Progenitor cell of endocrine pancreas (in vitro differentiated cells): Measurements from ENCODE around the gene STARD9. TPM values are rescaled to one million over a fixed set of nuclear protein-coding genes. Genes with fewer than 3 reads are reported as not detected.
"Not testable (repeated sequence)": the region's sequence is repeated elsewhere in the genome, so short reads cannot be mapped to it uniquely, and the experiment has no call there.

Experiments
- DNase-seq: peaks from one replicate; pipeline ENCODE4 v3.0.0; 2021; ENCODE audit warnings: low spot score; ENCODE audit not compliant: unreplicated experiment
- H3K27ac Mint-ChIP-seq: 2 replicates; pipeline ENCODE4 v1.8.0; 2021; ENCODE audit warnings: mild to moderate bottlenecking, moderate library complexity, mixed read lengths
- H3K27me3 Mint-ChIP-seq: 2 replicates; pipeline ENCODE4 v1.8.0; 2021; ENCODE audit warnings: mixed read lengths
- H3K36me3 Mint-ChIP-seq: 2 replicates; pipeline ENCODE4 v1.8.0; 2022; ENCODE audit warnings: mixed read lengths; ENCODE audit not compliant: insufficient read depth
- H3K4me1 Mint-ChIP-seq: 2 replicates; pipeline ENCODE4 v1.8.0; 2021; ENCODE audit warnings: low read depth, mixed read lengths
- H3K4me3 Mint-ChIP-seq: 2 replicates; pipeline ENCODE4 v1.8.0; 2021; ENCODE audit warnings: low read depth, mild to moderate bottlenecking, moderate library complexity, mixed read lengths
- H3K9me3 Mint-ChIP-seq: 2 replicates; pipeline ENCODE4 v1.8.0; 2021; ENCODE audit warnings: low read depth, mixed read lengths
- total RNA-seq: library from RNA; stranded (reverse); gene quantifications from 2 replicates; pipeline ENCODE4 v1.2.1, GENCODE V29; 2021
- TF ChIP-seq, protein P1 (sequence below): fragments of 200-600 bp; sonication (generic); IDR thresholded peaks from one replicate; pipeline ENCODE4 v1.5.0; 2021; ENCODE audit warnings: antibody characterized with exemption, mild to moderate bottlenecking; ENCODE audit not compliant: unreplicated experiment

The STARD9 gene
- total RNA-seq, 1 donor from 2014 or later, result 1.8 TPM

DNA sequence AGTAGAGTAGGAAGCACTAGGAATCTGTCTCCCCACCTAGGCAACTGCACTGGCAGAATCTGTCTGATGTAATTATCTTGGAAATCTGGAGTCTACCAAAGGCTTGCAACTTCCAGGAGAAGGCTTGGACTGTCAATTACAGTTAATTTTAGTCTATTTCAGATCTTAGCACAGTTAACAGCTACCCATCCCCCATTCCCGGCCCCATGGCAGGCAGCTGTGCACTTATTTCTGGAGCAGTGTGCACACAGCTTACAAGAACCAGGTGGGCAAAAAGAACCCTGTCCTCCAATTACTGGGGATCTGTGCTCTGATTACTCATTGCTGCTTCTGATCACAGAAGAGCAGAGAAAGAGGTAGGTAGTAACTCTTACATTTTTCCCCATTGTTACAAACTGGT is 173.9 kb downstream of the STARD9 start:
- H3K27me3 Mint-ChIP-seq, result no peaks in the 10 kb centered on the region
- H3K9me3 Mint-ChIP-seq, result peaks cover 4% of the 10 kb centered on the region
- peaks cover 5% of the 10 kb centered on the region for H3K4me1 Mint-ChIP-seq
- H3K36me3 Mint-ChIP-seq, result peaks cover 25% of the 10 kb centered on the region
- no peak overlapping the region for H3K4me3 Mint-ChIP-seq
- H3K27ac Mint-ChIP-seq, result no peak overlapping the region
- DNase-seq, result no peak
- TF ChIP-seq, protein P1, sequence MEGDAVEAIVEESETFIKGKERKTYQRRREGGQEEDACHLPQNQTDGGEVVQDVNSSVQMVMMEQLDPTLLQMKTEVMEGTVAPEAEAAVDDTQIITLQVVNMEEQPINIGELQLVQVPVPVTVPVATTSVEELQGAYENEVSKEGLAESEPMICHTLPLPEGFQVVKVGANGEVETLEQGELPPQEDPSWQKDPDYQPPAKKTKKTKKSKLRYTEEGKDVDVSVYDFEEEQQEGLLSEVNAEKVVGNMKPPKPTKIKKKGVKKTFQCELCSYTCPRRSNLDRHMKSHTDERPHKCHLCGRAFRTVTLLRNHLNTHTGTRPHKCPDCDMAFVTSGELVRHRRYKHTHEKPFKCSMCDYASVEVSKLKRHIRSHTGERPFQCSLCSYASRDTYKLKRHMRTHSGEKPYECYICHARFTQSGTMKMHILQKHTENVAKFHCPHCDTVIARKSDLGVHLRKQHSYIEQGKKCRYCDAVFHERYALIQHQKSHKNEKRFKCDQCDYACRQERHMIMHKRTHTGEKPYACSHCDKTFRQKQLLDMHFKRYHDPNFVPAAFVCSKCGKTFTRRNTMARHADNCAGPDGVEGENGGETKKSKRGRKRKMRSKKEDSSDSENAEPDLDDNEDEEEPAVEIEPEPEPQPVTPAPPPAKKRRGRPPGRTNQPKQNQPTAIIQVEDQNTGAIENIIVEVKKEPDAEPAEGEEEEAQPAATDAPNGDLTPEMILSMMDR, result no peak

DNA sequence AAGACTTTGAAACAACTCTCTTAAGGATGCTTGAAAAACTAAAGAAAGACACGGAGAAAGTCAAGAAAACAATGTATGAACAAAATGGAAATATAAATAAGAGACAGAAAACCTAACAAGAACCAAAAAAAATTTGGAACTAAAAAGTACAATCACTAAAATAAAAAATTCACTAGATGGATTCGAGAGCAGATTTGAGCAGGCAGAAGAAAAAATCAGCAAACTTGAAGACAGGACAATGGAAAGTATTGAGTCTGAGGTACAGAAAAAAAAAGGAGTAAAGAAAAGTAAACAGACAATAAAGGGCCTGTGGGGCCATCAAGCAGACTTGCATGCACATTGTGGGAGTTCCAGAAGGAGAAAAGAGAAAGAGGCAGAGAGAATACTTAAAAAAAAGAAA is 174.9 kb downstream of the STARD9 start:
- Mint-ChIP-seq H3K4me1 (peaks cover 5% of the 10 kb centered on the region), H3K27me3 (no peaks in the 10 kb centered on the region), H3K4me3 (no peak overlapping the region), H3K27ac (no peak overlapping the region), H3K36me3 (peaks cover 25% of the 10 kb centered on the region), H3K9me3 (peaks cover 4% of the 10 kb centered on the region)
- DNase-seq, result no peak
- TF ChIP-seq, protein P1, result no peak

DNA sequence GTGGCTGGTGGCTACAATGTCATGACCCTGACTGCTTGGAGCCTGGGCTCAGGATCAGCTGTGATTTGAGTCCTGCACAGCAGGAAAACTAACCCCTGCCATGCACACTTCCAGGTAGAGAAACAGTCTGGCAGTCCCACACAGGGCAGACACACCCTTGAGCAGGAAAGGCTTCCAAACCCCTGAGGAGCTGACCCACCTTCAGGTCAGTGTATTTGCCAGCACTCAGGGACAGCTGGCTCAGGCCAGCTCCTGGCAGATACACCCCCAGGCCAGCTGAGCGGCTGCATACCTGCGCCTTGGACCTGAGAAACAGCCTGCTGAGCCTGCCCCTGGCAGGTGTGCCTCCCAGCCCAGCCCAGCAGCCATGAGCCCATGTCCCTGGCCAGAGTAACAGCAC is 183.7 kb downstream of the STARD9 start:
- no peaks in the 10 kb centered on the region for H3K4me1 Mint-ChIP-seq
- H3K27me3 Mint-ChIP-seq, result no peaks in the 10 kb centered on the region
- no peak overlapping the region for H3K4me3 Mint-ChIP-seq
- no peak overlapping the region for H3K27ac Mint-ChIP-seq
- TF ChIP-seq, protein P1, result no peak
- peaks cover 21% of the 10 kb centered on the region for H3K9me3 Mint-ChIP-seq
- no peak for DNase-seq
- H3K36me3 Mint-ChIP-seq, result peaks cover 19% of the 10 kb centered on the region

DNA sequence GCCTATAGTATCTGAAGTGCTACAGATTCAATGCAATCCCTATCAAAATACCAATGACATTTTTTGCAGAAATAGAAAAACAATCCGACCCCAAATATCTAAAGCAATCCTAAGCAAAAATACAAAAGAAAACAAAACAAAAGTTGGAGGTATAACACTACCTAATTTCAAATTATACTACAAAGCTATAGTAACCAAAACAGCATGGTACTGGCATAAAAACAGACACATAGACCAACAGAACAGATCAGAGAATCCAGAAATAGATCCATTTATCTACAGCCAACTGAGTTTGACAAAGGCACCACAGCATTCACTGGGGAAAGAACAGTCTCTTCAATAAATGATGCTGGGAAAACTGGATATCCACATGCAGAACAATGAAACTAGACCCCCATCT is 185.4 kb downstream of the STARD9 start:
- Mint-ChIP-seq H3K9me3 (peaks cover 21% of the 10 kb centered on the region), H3K4me1 (peaks cover 7% of the 10 kb centered on the region), H3K27ac (no peak overlapping the region), H3K27me3 (no peaks in the 10 kb centered on the region), H3K4me3 (no peak overlapping the region), H3K36me3 (peaks cover 19% of the 10 kb centered on the region)
- no peak for DNase-seq
- TF ChIP-seq, protein P1, result no peak

DNA sequence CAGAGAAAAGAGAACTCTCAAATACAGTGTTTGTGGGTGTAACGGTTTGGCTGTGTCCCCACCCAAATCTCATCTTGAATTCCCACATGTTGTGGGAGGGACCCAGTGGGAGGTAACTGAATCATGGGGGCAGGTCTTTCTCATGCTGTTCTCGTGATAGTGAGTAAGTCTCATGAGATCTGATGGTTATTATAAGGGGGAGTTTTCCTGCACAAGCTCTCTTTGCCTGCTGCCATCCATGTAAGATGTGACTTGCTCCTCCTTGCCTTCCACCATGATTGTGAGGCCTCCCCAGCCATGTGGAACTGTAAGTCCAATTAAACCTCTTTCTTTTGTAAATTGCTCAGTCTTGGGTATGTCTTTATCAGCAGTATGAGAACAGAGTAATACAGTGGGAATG is 186.4 kb downstream of the STARD9 start:
- H3K27ac Mint-ChIP-seq, H3K4me1 Mint-ChIP-seq, H3K4me3 Mint-ChIP-seq, H3K27me3 Mint-ChIP-seq, DNase-seq: not testable (repeated sequence)
- peaks cover 24% of the 10 kb centered on the region for H3K36me3 Mint-ChIP-seq
- peaks cover 21% of the 10 kb centered on the region for H3K9me3 Mint-ChIP-seq

DNA sequence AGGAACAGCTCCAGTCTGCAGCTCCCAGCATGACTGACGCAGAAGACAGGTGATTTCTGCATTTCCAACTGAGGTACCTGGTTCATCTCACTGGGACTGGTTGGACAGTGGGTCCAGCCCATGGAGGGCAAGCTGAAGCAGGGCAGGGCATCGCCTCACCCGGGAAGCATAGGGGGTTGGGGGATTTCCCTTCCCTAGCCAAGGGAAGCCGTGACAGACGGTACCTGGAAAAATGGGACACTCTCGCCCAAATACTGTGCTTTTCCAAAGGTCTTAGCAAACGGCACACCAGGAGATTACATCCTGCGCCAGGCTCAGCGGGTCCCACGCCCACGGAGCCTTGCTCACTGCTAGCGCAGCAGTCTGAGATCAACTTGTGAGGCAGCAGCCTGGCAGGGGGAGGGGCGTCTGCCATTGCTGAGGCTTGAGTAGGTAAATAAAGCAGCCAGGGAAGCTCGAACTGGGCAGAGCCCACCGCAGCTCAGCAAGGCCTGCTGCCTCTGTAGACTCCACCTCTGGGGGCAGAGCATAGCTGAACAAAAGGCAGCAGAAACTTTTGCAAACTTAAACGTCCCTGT is 188.8 kb downstream of the STARD9 start:
- H3K27me3 Mint-ChIP-seq, result not testable (repeated sequence)
- Mint-ChIP-seq H3K27ac (peak overlapping the region; percentile 33), H3K4me3 (peak overlapping the region; percentile 51), H3K4me1 (peaks cover 15% of the 10 kb centered on the region), H3K36me3 (peaks cover 32% of the 10 kb centered on the region), H3K9me3 (peaks cover 25% of the 10 kb centered on the region)
- TF ChIP-seq, protein P1, result peak; percentile 7
- peak; percentile 27 for DNase-seq

DNA sequence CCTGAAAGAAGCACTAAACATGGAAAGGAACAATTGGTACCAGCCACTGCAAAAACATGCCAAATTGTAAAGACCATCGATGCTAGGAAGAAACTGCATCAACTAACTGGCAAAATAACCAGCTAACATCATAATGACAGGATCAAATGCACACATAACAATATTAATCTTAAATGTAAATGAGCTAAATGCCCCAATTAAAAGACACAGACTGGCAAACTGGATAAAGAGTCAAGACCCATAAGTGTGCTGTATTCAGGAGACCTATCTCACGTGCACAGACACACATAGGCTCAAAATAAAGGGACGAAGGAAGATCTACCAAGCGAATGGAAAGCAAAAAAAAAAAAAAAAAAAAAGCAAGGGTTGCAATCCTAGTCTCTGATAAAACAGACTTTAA is 190.7 kb downstream of the STARD9 start:
- Mint-ChIP-seq H3K4me1 (peaks cover 15% of the 10 kb centered on the region), H3K9me3 (peaks cover 18% of the 10 kb centered on the region), H3K36me3 (peaks cover 35% of the 10 kb centered on the region)
- not testable (repeated sequence) for H3K4me3 Mint-ChIP-seq, DNase-seq, H3K27me3 Mint-ChIP-seq, H3K27ac Mint-ChIP-seq
